ENCODE measurements around the gene HES1.
A peak's percentile ranks its signal among the peaks of the same experiment; 100 is the strongest.
"Not testable (repeated sequence)": the region's sequence is repeated elsewhere in the genome, so short reads cannot be mapped to it uniquely, and the experiment has no call there.

HES1 gene

DNA sequence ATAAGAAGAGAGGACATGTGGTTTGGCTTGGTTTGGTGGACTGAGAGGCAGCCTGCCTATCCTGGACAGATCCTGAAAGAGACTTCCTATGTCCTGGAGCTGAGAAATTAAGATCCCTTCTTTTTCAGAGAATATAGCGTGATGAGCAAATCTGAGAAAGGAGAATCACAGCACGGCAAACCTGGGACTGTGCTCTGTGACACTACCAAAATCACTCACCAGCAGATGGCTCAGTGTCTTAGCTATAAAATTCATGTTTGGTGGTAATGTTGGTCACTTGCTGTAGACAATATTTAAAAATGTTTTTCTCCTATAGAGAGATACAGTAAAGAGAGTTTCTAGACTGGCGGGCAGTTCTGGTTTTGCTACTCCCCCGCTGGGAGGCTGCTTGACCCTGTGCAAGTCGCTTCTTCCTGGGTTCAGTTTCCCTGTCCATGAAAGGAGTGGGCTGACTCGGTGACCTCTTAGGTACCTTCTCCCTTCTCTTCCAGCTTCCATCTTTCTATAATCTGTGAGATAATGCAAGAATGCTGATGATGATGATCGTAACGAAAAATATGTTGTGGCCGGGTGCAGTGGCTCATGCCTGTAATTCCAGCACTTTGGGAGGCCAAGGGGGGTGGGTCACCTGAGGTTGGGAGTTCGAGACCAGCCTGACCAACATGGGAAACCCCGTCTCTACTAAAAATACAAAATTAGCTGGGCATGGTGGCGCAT is 7.6 kb upstream of the HES1 start:
- DNase-seq: peak; percentile 6

DNA sequence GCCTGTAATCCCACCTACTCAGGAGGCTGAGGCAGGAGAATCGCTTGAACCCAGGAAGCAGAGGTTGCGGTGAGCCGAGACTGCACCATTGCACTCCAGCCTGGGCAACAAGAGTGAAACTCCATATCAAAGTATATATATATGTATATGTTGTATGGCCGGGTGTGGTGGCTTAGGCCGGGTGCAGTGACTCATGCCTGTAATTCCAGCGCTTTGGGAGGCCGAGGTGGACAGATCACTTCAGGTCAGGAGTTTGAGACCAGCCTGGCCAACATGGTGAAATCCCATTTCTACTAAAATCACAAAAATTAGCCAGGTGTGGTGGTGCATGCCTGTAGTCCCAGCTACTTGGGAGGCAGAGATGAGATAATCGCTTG is 7.0 kb upstream of the HES1 start:
- not testable (repeated sequence) for DNase-seq

DNA sequence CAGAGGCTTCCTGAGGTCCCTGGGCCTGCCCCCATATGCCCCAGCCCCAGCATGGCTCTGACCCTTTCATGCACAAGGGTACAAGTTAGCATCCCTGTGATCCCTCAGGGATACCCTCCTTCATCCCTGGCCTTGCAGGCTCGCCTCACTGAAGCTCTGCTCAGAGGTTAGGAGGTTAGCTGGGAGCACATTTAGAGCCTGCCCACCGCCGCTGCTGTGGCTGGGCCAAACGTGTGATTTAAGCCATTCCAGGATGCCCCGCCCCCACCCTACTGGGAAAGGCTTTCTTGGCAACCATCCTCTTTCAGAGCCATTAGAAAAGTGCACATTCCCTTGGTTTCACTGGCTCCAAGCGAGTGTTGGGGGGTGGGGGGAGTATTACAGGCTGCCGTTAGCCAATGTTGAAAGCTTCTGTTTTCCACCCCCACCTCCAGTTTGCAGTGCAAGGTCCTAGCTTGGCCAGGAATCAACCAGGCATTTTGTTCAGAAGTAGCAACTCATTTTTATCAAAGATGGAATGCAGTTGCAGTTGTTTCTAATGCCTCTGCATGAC is 6.3 kb upstream of the HES1 start:
- DNase-seq: no peak

DNA sequence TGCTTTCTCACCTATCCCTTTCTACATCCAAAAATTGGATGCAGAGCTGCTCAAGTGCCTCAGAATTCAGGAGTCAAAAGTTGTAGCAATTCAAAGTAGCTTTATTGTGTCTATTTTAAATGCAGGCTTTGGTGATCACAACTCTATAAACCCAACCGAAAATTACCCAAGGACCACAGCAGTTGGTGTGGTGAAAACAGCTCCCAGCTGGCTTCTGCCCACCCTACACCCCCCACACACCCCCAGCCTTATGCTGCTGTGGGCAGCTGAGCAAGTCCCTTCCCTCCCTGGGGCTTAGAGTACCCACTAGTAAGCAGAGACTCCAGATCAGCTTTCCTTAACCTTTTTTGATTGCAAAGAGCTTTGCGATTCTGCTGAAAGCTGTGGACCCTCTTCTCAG is 5.8 kb upstream of the HES1 start:
- DNase-seq: no peak

DNA sequence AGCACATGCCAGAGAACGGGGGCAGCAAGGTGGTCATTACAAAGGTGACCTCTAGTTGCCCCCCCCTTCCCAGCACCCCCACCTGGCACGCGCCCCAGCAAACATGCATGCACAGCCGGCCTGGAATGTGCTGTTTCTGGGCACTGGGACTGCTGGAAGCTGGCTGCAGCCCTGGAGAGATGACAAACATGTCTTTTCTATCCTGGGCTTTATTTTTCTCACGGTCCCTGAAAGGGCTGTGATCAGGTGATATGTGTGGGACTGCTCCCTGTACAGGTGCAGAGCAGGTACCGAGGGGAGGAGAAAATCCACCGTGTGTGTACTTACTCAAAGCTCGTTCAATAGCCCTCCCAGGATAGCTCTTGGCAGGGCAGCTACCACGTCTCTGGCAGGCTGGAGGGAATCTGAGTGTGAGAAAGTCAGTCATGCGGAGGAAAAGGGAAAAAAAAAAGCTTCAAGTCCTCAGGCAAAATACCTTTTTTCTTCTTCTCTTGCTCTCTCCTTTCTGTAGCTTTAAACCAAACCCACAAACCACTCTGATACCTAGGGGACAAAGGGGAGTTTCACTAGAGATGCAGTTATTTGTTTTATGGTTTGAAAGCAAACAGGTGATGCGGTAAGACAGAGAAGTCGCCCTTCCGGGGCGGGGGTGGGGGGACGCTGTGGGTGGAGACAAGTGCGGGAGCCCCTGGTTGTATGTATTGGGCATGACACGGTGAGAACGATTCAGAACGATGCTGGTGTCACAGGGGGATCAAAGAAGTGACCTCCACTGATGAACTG is 5.0 kb upstream of the HES1 start:
- no peak for DNase-seq

DNA sequence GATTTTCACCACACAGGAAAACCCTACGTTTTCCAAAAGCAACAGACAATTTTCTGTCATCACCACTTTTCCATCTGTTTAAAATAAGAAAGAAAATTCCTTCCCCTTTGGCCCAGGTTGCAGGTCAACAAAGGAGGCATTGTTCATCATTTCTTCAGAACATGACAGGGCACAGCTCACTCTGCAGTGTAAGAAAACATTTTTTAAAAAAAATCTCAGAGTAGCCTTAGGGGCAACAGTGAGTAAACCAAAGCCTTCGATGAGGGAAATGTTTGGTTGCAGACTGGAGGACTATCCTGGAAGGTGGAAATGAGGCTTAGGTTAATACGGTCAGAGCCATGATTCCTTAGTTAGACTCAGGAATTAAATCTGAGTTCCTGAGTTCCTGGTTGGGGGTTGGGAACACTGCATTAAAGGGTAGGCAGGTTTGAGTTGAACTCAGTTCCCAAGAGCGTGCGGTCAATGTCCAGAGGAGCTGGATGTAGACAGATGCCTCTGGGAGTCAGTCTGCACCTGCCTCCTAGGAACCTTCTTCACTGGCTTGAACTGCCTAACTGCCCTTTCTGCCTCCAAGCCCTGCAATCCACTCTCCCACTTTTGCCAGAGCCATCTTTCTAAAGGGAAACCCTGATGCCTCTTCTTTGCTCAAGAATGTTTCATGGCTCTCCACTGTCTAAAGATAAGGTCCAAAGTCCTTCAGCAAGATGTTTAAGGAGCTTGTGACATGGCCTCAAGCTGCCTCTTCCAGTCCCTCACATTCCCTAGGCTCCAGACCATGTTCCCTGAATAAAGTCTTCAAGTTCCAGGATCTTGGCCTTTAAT is 3.3 kb upstream of the HES1 start:
- no peak for DNase-seq

DNA sequence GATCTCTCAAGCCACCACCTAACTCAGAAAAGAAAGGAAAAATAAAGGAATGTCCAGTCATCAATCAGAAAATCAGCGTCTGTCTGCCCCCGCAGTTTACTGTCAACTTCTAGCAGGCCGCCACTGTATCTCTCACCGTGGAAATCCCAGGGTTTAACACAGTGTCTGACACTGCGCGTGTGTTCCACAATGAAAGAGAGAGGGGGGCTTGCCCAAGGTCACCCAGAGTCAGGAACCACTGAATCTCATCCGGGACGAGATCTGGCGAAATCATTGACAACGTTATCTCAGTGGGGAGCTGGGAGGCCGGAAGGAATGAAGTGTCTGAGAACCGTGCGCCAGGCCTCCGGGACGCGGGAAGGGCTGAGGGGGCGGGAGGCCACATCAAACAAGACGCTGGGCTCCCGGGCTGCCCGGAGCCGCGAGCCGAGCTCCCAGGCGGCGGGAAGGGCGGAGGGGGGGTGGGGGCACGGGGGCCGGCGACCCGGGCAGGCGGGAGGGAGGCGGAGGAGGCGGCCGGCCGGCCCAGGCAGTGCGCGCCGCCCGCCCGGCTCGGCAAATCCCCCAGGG is 2.2 kb upstream of the HES1 start:
- peak; percentile 49 for DNase-seq

DNA sequence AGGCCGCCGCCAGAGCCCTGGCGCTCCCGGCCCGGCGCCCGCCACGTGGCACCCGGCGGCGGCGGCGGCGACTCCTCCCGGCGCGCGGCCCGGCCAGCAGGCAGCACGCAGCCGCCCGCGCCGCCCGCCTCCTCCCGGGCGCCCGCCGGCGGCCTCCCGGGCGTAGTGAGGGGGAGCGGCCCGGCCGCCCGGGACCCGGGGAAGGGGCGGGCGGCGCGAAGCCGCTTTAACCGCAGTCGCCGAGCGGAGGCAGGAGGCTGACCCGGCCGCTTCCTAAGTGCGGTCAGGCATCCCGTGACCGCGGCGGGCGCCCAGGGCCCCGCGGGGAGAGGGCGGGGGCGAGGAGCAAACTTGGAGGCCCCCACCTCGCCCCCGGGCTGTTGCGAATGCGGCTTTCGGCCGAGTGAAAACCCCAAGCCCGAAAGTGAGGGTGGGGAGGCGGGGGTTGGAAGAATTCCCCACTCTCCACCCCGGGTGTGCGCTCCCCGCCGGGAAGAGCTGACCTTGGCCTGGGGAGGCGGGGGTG is 1.7 kb upstream of the HES1 start:
- peak; percentile 82 for DNase-seq

DNA sequence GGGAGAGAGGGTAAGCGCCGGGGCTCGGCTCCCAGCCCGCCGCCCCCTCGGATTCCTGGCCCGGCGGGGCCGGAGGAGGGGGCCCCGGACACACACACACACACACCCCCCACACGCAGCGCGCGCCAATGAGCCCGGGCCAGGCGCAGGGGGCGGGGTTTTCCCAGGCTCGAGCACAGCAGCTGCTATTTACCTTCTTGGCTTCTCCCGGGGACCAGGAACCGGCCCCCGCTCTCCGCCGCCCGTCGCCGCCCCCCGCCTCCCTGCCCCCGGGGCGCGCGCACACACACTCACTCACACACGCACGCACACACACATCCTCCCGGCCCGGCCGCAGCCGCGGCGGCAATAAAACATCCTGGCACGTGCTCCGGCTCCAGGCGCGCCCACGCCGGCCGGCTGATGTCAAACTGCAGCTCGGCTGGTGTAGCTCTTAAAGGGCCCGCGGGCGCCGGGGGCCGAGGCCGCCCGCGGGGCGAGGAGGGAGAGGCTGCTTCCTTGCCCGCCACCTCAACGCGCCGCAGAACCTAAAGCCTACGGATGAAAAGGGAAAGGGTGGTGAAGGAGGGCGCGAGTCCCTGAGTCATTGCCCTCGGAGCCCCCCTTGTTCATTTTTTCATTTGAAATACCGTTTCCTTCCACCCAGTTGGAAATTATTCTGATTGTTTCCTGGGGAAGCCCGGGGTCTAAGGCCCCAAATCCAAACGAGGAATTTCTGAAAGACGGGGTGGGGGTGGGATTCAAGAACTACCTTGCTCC is 1.0 kb upstream of the HES1 start:
- peak; percentile 92 for DNase-seq

DNA sequence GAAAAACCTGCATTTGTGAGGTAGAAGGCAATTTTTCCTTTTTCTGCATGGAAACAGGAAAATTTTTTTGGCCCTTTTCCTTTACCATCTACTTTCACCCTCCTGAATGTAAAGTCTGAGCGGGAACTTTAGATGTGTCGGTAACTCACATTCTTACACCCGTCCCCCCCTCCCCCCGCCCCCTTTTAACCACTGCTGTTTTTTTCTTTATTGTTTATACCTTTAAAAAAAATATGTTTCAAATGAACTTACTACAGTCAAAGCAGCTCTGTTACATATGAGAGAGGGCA is 487 bp upstream of the HES1 start:
- DNase-seq: peak; percentile 64

DNA sequence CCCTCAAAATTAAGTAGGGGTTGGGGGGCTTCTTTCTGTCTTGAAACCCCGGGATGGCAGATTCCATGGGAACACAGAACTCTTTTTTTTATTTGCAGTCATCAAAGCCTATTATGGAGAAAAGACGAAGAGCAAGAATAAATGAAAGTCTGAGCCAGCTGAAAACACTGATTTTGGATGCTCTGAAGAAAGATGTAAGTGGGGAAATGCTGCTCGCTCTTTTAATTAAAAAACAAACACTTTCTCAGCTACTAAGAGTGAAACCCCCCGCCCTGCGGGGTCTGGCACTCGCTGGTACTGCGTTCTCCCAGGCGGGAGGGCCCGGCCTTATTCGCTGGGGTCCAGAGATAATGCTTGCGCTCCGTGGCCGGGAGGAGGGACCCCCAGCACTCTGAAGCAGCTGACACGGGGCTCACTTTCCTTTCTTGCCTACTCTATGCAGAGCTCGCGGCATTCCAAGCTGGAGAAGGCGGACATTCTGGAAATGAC is 615 bp downstream of the HES1 start:
- peak; percentile 57 for DNase-seq

DNA sequence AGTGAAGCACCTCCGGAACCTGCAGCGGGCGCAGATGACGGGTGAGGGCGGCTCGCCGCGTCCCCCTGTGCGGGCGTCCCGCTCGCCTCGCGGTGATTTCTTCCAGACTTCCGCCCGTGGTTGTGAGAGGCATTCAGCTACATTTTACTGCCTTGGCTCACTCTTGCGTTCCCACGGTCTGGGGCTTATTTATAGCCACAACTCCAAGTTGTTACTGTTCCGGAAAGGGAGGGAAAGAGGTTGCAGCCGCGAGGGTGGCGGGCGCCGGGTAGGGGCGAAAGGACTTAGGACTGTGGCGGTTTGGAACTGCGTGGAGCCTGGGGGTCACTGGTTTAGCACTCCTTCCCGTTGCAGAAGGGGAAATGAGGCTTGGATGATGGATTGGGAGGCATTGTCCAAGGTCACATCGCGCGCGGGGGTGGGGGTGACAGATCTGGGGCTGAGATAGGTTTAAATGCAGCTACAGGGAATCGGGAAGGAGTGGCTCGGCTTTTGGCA is 1.1 kb downstream of the HES1 start:
- DNase-seq: peak; percentile 57

DNA sequence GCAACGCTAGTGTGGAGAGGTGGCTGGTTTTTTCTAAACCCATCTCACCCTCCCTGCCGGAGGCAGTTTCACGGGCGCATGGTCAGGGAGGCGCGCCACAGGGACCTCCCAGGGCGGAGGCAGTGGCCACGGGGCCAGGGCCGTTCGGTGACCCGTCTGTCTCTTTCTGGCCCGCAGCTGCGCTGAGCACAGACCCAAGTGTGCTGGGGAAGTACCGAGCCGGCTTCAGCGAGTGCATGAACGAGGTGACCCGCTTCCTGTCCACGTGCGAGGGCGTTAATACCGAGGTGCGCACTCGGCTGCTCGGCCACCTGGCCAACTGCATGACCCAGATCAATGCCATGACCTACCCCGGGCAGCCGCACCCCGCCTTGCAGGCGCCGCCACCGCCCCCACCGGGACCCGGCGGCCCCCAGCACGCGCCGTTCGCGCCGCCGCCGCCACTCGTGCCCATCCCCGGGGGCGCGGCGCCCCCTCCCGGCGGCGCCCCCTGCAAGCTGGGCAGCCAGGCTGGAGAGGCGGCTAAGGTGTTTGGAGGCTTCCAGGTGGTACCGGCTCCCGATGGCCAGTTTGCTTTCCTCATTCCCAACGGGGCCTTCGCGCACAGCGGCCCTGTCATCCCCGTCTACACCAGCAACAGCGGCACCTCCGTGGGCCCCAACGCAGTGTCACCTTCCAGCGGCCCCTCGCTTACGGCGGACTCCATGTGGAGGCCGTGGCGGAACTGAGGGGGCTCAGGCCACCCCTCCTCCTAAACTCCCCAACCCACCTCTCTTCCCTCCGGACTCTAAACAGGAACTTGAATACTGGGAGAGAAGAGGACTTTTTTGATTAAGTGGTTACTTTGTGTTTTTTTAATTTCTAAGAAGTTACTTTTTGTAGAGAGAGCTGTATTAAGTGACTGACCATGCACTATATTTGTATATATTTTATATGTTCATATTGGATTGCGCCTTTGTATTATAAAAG is 1.8 kb downstream of the HES1 start:
- peak; percentile 65 for DNase-seq

DNA sequence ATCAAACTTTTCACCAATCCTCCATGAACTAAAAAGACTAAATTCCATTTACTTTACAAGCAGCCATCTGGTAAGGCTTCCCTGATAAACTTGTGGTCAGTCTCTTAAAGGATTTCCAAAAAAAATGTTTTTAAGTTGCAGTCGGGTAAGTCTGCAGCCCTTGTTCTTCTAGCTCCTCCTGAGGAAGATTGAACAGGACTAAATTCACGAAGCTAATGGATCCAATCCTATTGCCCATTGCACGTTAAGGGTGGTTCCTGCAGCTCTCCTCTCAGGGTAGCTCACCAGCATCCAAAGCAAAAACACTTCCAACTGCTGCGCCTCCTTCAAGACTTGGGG is 2.8 kb downstream of the HES1 start:
- no peak for DNase-seq

DNA sequence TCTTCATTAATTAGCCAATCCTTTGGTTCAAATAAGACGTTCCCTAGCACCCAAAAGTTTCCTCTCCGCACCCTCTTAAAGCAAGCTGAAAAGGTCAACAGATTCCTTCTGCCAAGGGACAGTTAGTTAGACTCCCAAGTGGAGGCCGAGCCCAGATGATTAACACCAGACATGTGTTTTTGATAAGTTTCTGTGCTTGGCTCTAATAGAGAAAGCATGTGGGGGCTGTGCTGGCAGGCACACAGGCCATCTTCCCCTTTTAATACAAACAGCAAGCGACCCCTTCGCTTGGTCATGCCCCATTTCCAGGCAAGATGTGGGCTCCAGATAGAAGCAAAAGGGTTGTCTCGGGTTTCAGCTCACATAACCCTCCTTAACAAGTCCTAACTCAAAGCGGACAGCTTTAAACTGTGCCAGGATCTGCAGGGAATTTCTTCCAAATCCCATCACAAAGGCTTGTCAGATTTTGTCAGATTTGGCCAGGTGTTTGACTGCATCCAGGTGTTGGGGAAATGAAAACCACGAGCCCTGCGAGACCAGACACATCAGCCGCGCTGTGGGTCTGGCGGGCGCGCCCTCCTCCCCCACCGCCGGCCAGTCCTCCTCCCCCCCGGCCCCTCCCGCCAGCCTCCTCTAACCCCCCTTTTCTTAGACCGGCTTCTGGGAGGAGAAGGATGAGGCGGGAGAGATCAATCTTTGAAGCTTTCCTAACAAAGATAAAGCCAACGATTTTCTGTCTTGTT is 3.3 kb downstream of the HES1 start:
- DNase-seq: peak; percentile 89

DNA sequence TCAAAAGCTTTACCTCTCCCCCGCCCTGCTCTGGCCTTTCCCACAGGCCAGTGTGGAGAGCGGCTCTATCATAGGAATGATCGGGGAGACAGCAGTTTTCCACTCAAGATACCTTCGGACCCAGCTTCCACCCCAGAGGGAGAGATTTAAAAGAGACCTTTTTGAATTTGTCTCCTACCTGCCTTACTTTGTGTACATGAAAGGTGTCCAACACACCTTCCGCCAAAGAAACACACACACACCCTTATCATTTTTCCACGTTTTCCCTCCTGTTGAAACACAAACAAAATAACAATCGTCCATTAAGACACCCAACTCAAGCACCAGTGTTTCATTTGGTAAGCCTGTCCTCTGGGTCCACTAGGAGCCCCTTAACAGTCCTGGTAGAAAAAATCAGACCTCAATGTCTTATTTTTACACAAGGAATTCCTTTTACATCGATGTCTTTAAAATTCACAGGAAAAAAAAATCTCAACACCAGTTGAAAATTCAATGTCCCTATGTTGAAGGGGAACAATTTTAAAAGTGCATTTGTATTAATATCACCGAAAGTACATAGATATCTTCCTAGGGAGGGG is 4.0 kb downstream of the HES1 start:
- DNase-seq: no peak

DNA sequence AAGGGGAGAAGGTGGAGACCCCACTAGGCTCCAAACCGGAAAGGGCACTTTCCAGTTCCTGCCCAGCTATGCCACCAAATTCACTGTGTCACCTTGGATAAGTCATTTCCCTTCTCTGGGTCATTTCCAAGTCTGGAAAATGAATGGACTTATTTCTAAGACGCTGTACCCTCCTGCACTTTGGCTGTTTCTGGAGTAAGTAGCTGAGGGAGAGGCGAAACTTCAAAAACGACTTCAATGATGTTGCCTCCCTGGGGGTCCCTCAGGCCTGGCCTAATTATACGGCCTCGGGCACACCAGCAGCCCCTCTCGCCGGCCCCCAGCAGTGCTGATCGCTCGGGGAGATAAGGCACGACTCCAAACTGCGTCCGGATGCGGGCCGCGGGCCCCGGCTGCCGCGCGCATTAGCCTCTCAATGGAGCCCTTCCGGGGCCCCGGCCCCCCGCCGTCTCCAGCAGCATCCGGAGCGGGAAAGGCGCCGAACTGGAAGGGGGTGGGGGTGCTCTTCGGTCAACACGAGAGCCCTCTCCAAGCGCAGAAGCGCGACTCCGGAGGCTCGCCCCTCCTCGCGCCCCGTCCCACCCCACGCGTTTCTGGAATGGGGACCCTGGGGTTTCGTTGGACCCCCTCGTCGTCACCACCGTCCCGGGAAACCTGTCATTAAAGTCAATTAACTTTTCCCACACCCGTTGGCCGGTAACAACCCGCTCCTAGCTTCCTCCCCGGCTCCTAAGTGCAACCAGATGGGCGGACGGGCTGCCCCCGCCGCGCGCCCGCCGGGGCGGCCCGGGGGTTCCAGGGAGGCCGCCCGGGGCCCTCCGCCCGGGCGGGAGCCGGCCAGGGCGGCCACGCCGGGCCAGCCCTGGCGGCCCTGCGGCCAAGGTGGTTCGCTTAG is 4.8 kb downstream of the HES1 start:
- peak; percentile 78 for DNase-seq

DNA sequence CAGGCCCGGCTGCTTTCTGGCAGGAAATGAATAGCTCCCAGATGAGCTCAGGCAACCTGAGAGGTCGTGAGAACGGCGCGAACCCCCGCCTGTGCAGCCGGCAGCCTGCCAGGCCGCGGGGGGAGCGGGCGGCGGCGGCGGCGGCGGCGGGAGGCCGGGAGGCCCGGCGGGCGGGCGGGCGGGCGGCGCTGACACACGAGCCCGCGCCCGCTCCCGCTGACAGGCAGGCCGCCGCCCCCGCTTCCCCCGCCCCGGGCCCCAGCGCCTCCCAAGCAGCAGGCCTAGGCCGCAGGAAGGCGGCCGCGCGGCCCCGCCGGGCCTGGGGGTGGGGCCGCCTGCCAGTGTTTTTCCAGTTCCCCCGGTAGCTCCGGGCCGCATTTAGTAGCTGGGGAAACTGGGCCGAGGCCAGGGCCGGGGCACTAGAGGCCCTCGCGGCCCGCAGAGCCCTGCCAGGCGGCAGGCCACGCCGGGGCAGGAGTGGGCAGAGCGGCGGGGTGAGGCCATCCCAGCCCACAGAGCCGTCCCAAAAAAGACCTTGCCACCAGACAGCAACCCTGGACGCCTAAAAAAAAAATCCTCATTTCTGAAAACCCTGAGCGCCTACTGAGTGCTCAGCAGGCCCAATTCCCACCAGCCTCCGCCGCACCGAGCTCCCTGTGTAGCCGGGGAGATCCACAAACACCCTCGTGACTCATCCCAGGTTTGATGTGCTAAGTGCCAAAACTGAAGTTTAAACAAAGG is 5.6 kb downstream of the HES1 start:
- DNase-seq: peak; percentile 82
